Endothelial cell of umbilical vein (primary cell): ENCODE measurements around the gene MOB2. TPM values are rescaled to one million over a fixed set of nuclear protein-coding genes. Genes with fewer than 3 reads are reported as not detected.

ENCODE experiments used
- BruUV-seq: library from RNA; stranded (reverse); fragments of 400-500 nt; replicated peaks from 2 replicates; lab custom pipeline; 2021; lab: Mats Ljungman, UMichigan
- CTCF ChIA-PET: fragments of 300-600, 350-600 bp; sonication (Branson Sonifier 250); formaldehyde crosslinking; loops from one replicate; lab custom pipeline; 2021; ENCODE audit warnings: antibody characterized with exemption, inconsistent platforms; lab: Charles Lee
- POLR2A ChIA-PET: fragments of 300-600, 350-600 bp; sonication (Branson Sonifier 250); formaldehyde crosslinking; loops from one replicate; lab custom pipeline; 2021; ENCODE audit warnings: antibody characterized with exemption, inconsistent platforms; lab: Charles Lee
- DNase-seq: peaks from one replicate; pipeline ENCODE4 v3.0.0-alpha.2; 2011; ENCODE audit warnings: low read depth, low spot score
- FAIRE-seq: peaks from 2 replicates; lab custom pipeline; 2011; peaks lifted over from hg19 to GRCh38; lab: Jason Lieb, UNC
- H2AFZ ChIP-seq: 2 replicates; pipeline ENCODE4 v1.6.0; 2012; ENCODE audit warnings: low read depth, low read length, control low read depth, inconsistent platforms
- H3K27ac ChIP-seq: 2 replicates; pipeline ENCODE4 v1.5.1; 2011; ENCODE audit warnings: low read depth, mild to moderate bottlenecking, control low read depth, low read length, moderate library complexity; ENCODE audit not compliant: insufficient read depth
- H3K27me3 ChIP-seq, 2 experiments: 2 replicates each; pipeline versions ENCODE4 v1.6.0 to v1.6.1; 2011; ENCODE audit warnings: low read length in 2 of 2, mixed read lengths in 1 of 2; ENCODE audit not compliant: control insufficient read depth in 2 of 2, insufficient read depth in 2 of 2
- H3K36me3 ChIP-seq, 2 experiments: 2 replicates in 1 of 2; 3 replicates in 1 of 2; pipeline ENCODE4 v1.5.1; 2011; ENCODE audit warnings: low read length in 2 of 2, mild to moderate bottlenecking in 1 of 2, moderate library complexity in 1 of 2; ENCODE audit not compliant: control insufficient read depth in 2 of 2, insufficient read depth in 2 of 2; ENCODE audit errors: extremely low read depth in 1 of 2
- H3K4me1 ChIP-seq: 3 replicates; pipeline ENCODE4 v1.5.1; 2011; ENCODE audit warnings: mild to moderate bottlenecking, low read length; ENCODE audit not compliant: control insufficient read depth, insufficient read depth; ENCODE audit errors: extremely low read depth
- H3K4me2 ChIP-seq: 2 replicates; pipeline ENCODE4 v1.6.1; 2011; ENCODE audit warnings: low read length, control low read depth, mixed read lengths; ENCODE audit not compliant: insufficient read depth
- H3K4me3 ChIP-seq, 3 experiments: fragments of 200-600 bp in 1 of 3; sonication (generic), shearing (Covaris generic) in 1 of 3; replicated peaks in 1 of 3; 2 replicates each; pipeline ENCODE4 v1.5.1; 2011 to 2016; ENCODE audit warnings: control low read depth in 3 of 3, low read length in 3 of 3, mild to moderate bottlenecking in 2 of 3, inconsistent platforms in 1 of 3, low read depth in 1 of 3, moderate library complexity in 1 of 3; ENCODE audit not compliant: insufficient read depth in 1 of 3
- H3K79me2 ChIP-seq: 2 replicates; pipeline ENCODE4 v1.6.0; 2012; ENCODE audit warnings: low read length, inconsistent platforms; ENCODE audit not compliant: control insufficient read depth, insufficient read depth
- H3K9ac ChIP-seq: replicated peaks from 2 replicates; pipeline ENCODE3; 2011; ENCODE audit warnings: low read length, control low read depth; ENCODE audit not compliant: insufficient read depth; ENCODE audit errors: extremely low read depth
- H3K9me1 ChIP-seq: replicated peaks from 3 replicates; pipeline ENCODE4 v1.6.0; 2011; ENCODE audit warnings: mild to moderate bottlenecking, low read length; ENCODE audit not compliant: control insufficient read depth, insufficient read depth; ENCODE audit errors: extremely low read depth
- H3K9me3 ChIP-seq: replicated peaks from 2 replicates; pipeline ENCODE4 v1.5.1; 2012; ENCODE audit warnings: low read length, inconsistent platforms; ENCODE audit not compliant: control insufficient read depth, insufficient read depth
- H4K20me1 ChIP-seq: replicated peaks from 2 replicates; pipeline ENCODE3; 2011; ENCODE audit warnings: mild to moderate bottlenecking, low read length; ENCODE audit not compliant: control insufficient read depth, insufficient read depth; ENCODE audit errors: extremely low read depth
- EZH2 ChIP-seq: IDR thresholded peaks from 2 replicates; pipeline ENCODE4 v1.6.1; 2012; ENCODE audit warnings: borderline replicate concordance, low read depth, mild to moderate bottlenecking, moderate library complexity, low read length, inconsistent platforms; ENCODE audit not compliant: severe bottlenecking
- FOS ChIP-seq: IDR thresholded peaks from 2 replicates; pipeline ENCODE4 v1.6.1; 2011; ENCODE audit warnings: mild to moderate bottlenecking, low read length, moderate library complexity, borderline replicate concordance; ENCODE audit not compliant: insufficient read depth
- GATA2 ChIP-seq: IDR thresholded peaks from 2 replicates; pipeline ENCODE4 v1.7.0; 2011; ENCODE audit warnings: low read depth, mild to moderate bottlenecking, moderate library complexity, mixed read lengths, low read length; ENCODE audit not compliant: insufficient read length, insufficient read depth
- JUN ChIP-seq: IDR thresholded peaks from 2 replicates; pipeline ENCODE4 v1.6.1; 2011; ENCODE audit warnings: borderline replicate concordance, low read depth; ENCODE audit not compliant: insufficient read length, insufficient read depth
- MYC ChIP-seq: IDR thresholded peaks from one replicate; pipeline ENCODE4 v1.6.1; 2011; ENCODE audit warnings: mild to moderate bottlenecking, low read depth, low read length
- POLR2A ChIP-seq: IDR thresholded peaks from 2 replicates; pipeline ENCODE4 v1.6.1; 2012; ENCODE audit warnings: low read depth, mild to moderate bottlenecking, control low read depth, low read length
- POLR2AphosphoS5 ChIP-seq: IDR thresholded peaks from 2 replicates; pipeline ENCODE4 v1.6.1; 2012; ENCODE audit warnings: low read depth, mild to moderate bottlenecking, control low read depth, low read length, moderate library complexity; ENCODE audit not compliant: insufficient read depth
- dilution Hi-C: fragments of 300-500 bp; cut with MboI; formaldehyde crosslinking; loops from one replicate; pipeline ENCODE4 v1.15.0; 2019; ENCODE audit warnings: low sequenced_read_pairs; ENCODE audit not compliant: extremely low pct_ligation_motif_present
- intact Hi-C: fragments of 100-400 bp; cut with micrococcal nuclease; formaldehyde crosslinking; loops from one replicate; pipeline ENCODE4 v1.10.0; 2022
- polyA plus RNA-seq, 4 experiments: library from polyadenylated mRNA; depleted of rRNA in 3 of 4; stranded (reverse) in 3 of 4; unstranded in 1 of 4; fragments of >200 nt; gene quantifications; 2 replicates each; pipeline versions ENCODE4 v1.2.1 to v1.2.3, GENCODE V29; 2011 to 2012; ENCODE audit warnings: missing spikeins in 1 of 4
- total RNA-seq: library from RNA; stranded (reverse); gene quantifications from 2 replicates; pipeline ENCODE4 v1.2.3, GENCODE V29; 2021
- TF ChIP-seq, protein P1 (sequence below): IDR thresholded peaks from 2 replicates; pipeline ENCODE4 v1.6.1; 2011; ENCODE audit not compliant: insufficient read depth, insufficient read length
- TF ChIP-seq, protein P2 (sequence below), 2 donors: IDR thresholded peaks; 1 replicate in 1 of 2; 2 replicates in 1 of 2; pipeline ENCODE4 v1.5.1; 2011; ENCODE audit warnings: low read length in 2 of 2, mild to moderate bottlenecking in 2 of 2, moderate library complexity in 2 of 2, control low read depth in 1 of 2, inconsistent platforms in 1 of 2, low read depth in 1 of 2; ENCODE audit not compliant: insufficient read depth in 1 of 2; ENCODE audit errors: extremely low read depth in 1 of 2

Gene MOB2
- total and polyA plus RNA-seq, 2 donors (not counting 3 experiments of a cell fraction or from before 2014, with no cell fraction given) = 38.2 to 50.6 TPM

DNA sequence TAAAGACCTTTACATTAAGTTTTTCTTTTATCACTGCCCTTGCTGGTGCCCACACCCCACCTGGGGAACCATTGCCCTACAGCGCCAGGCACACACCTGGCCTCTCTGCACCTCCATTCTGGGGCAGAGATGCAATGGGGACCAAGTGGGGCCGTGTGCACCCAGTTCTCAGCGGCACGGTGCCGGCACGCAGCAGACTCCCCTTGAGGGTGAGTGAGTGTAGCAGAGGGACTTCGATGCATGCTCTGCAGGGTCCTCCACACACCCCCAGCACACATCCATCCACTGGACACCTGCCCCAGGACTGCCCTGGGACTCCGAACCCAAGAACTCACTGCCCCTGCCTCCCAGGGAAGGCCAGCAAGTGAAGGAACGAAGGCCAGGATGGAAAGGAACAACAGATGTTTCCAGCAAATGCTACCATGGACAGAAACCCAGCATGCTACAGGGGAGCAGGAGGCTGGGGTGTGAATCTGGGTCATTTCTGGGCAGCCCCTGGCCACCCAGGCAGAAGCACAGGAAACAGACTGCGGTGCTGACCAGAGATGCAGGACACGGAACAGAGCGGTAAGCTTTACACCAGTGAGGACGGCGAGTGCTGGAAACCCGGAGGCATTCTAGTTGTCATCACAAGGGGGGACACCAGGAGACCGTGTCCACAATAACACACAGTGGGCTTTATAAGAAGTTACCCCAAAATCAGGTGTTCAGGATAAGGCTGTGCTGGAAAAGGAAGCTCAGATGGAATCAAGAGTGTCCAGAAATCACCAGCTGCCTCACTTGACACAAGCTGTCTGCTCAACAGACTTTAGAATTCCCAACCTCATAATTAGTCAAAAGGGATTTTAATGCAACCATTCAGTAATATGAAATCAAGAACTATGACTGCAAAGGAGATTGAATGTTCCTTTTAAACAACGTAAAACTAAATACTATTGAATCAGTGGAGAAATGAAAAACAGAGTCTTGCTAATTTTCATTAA, 32.7 kb upstream of the MOB2 start:
- H4K20me1 ChIP-seq = peaks cover 3% of the 10 kb centered on the region
- H3K27me3 ChIP-seq = no peaks in the 10 kb centered on the region
- DNase-seq (no peak), FAIRE-seq (no peak)
- ChIA-PET POLR2A (no interaction called here), CTCF (interaction anchor here (0.9 kb wide), 1 partner anchor 56 kb away, joined by 3 read pairs; no protein-coding TSS in a partner anchor)
- no peak overlapping the region for H2AFZ ChIP-seq
- no peaks in the 10 kb centered on the region for H3K9me1 ChIP-seq
- no peak overlapping the region for H3K9ac ChIP-seq
- no peaks in the 10 kb centered on the region for H3K36me3 ChIP-seq
- H3K9me3 ChIP-seq = no peaks in the 10 kb centered on the region
- no peak overlapping the region for H3K4me2 ChIP-seq
- peaks cover 20% of the 10 kb centered on the region for H3K79me2 ChIP-seq
- no peak overlapping the region for H3K4me3 ChIP-seq
- no peaks in the 10 kb centered on the region for H3K4me1 ChIP-seq
- TF ChIP-seq EZH2 = no peak
- no peak for TF ChIP-seq GATA2
- no peak for TF ChIP-seq POLR2AphosphoS5
- TF ChIP-seq, protein P1, sequence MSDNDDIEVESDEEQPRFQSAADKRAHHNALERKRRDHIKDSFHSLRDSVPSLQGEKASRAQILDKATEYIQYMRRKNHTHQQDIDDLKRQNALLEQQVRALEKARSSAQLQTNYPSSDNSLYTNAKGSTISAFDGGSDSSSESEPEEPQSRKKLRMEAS = no peak
- TF ChIP-seq POLR2A = no peak
- no peak for TF ChIP-seq JUN
- no peak for TF ChIP-seq FOS
- TF ChIP-seq, protein P2, sequence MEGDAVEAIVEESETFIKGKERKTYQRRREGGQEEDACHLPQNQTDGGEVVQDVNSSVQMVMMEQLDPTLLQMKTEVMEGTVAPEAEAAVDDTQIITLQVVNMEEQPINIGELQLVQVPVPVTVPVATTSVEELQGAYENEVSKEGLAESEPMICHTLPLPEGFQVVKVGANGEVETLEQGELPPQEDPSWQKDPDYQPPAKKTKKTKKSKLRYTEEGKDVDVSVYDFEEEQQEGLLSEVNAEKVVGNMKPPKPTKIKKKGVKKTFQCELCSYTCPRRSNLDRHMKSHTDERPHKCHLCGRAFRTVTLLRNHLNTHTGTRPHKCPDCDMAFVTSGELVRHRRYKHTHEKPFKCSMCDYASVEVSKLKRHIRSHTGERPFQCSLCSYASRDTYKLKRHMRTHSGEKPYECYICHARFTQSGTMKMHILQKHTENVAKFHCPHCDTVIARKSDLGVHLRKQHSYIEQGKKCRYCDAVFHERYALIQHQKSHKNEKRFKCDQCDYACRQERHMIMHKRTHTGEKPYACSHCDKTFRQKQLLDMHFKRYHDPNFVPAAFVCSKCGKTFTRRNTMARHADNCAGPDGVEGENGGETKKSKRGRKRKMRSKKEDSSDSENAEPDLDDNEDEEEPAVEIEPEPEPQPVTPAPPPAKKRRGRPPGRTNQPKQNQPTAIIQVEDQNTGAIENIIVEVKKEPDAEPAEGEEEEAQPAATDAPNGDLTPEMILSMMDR (IDR thresholded peaks at IDR 0.05; ENCODE audit: extremely low read depth in 1 of 2, insufficient read depth in 1 of 2, low read depth in 1 of 2, low read length in 2 of 2) = no peak
- TF ChIP-seq MYC = no peak
- dilution Hi-C loops (no loop called here), intact Hi-C loops (loop anchor here (5.0 to 10.0 kb wide), 2 partner anchors 135 to 302 kb away; partner anchors contain the start of gene BRSK2)
- H3K27ac ChIP-seq = no peak overlapping the region
- no TSS peak for BruUV-seq
